Stimulated activated CD8-positive, alpha-beta memory T cell treated with anti-CD3 and anti-CD28 coated beads, Interleukin-7, amount 100 ng/mL, for 48 hours (primary cell): ENCODE measurements around the gene EGR2.

Experiments
- DNase-seq, 2 donors: peaks; one replicate each; pipeline ENCODE4 v3.0.0-alpha.2; 2020; ENCODE audit warnings: low read depth in 1 of 2; ENCODE audit errors: extremely low read depth in 1 of 2

EGR2 gene

DNA sequence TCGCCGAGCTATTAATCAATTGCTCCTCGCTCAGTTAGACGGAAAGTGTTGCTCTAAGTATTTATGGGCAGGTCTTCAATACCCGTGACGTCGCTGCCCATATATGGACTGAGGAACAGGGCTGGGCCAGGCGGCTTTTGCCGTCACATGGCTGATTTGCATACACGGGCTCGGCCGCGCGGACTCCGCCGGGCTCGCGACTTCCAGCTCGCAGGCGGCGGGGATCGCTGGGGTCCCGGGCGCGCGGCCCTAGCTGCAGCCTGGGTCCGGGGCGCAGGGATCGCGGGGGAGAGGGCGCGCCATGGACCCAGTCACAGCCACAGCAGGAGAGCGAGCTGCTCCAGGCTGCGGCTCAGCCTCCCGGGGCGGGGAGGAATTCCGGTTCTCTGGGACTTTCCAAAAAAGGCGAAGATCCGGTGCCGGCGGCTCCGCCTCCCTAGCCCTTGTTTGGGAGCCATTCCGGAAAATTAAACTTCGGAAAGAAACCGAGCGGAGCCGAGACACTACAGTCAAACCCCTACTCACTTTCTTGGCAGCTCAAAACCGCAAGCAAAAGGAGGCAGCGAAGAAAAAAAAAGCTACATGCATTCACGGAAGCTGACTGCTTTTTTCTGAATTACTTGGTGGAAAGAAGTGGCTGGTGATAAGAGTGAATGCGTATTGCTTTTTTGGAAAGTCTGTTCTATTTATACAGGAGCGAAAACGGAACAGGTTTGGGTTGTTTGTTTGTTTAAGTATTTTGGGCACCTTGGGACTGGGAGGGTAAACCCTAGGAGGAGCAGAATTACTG, at the start of gene EGR2:
EGR2 (minus strand) TSS at position 36 of the 790 bp plus-strand sequence. CDS start 337 bp downstream, outside the sequence.
- DNase-seq, result peak; percentile 84 to 92

DNA sequence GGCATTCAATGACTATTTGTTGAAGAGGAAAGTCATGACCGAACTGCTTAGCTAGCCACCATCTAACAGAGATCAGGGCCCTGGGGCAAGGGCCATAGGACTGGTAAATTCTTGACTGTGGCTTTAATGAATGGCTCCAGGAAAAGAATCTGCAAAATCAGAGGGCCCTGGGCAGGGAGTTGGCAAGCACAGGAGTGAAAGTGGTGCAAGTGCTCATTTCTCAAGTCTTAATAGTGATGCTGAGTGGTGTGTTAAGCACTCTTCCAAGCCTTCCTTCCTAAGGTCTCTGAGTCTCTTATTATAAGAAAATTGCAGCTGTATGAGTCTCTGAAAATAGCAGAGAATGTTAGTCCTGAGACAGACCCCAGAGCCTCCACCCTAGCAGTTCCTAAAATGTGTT, 46.3 kb upstream of the EGR2 start:
- DNase-seq, result no peak

DNA sequence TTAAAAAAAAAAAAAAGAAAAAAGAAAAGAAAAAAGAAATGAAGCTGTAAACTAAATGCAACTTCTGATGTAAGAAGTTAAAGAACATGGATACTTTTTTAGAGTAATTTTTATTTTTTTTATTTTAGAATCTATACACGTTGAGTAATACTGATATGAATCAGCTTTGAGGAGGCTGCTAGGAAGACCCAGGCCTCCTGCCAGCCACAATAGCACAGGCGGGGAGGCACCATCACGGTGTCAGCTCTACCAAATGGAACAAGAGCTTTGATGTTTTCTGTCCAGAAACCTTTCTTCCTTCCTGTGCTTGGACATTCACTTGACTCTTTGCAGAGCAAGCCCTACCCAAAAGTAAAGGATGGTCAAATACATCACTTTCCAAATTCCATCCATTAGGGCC, 45.3 kb upstream of the EGR2 start:
- DNase-seq, result no peak

DNA sequence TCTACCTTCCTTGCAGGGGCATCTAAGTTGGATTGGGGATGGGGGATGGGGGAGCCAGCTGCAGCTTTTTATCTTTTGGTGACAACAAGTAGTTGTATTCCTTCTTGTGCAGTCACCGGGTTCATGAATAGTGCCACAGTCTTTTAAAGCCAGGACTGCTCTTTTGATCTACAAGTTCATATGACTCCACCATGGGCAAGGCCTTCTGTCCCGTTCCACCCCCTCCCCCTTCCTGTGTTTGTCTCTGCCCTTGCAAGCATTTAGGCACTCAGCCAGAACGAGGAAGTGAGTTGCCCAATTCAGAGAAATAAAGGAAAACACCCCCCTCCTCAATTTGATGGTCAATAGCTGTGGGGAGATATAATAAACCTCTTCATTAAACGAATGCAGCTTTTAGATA, 44.8 kb upstream of the EGR2 start:
- no peak for DNase-seq

DNA sequence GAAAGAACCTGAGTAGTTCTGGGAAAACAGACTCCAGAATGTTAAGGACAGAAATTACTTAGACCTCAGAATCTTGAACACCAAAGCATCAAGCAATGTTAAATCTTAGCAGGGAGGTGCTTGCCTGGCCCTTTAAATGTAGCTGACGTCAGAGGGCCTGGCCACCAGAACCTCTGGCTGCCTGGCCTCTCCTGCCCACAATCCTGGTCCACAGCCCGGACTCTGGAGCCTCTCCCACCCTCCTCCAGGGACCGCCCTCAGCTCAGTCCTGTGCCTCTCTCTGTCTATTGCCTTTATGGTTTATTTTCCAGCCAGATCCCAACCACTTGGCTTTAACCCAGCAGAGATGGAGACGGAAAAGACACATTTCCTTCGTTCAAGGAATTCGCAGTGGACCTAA, 42.2 kb upstream of the EGR2 start:
- DNase-seq, result no peak

DNA sequence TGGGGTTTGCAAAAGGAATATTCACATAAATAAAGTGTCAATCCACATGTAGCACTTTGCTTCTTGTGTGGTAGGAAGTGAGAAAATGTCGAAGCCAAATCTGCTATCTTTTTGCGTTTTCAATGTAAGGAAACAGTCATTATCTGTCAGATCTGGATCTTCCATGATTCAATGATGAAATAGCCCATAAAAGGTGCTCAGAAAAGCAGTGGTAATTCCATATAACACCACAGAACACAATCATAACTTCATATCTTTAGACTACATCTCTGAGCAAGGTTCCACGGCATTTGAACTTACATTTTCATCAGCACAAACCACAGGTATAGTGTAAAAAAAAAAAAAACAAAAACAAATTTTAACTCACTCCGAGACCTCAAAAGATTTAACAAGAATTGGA, 39.9 kb upstream of the EGR2 start:
- DNase-seq, result no peak

DNA sequence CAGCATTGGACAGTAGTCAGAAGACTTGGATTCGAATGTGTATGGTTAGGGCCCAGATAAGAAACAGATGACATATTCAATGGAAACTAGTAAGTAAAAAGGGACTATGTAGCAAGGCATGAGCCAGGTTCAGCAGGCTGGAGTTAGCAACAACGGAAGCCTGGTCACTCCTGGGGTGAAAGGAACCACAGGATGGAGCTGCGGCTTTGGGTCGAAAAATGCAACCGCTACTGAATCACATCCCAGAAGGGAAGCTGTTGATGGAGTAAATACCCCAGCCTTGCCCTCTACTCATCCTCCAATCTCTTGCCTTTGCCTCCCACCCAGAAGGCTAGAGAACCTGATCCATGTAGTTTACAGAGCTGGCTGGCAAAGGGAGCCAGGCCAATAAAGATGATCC, 37.5 kb upstream of the EGR2 start:
- DNase-seq, result peak; percentile 54 to 74

DNA sequence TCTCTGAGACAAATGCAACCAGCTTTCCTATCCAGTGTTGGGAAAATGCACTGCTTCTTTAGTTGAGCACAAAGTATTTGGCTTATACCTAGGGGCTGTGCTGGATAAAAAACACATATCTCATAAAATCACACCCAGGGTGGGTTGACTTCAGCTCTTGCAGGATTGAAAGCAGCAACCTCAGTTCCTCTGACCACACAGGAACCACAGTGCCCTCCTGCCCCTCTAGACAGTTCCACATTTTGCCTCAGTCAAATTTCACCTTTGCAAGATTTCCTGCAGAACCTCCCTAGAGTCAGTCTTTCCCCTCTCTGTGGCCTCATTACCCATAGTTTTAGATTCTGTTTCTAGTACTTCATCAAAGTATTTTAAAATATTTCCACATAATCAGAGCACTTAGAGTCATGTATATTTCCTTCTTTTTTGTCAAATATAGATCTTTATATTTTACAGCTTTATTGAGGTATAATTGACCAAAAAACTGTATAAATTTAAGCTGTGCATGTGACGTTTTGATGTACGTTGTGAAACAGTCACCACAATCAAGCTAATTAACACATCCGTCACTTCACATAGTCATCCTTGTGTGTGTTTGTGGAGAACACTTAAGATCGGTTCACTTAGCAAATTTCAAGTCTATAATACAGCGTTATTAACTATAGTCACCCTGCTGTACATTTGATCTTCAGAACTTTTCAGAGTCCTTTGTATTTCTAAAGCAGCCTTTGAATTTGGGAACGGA, 37.0 kb upstream of the EGR2 start:
- DNase-seq, result peak; percentile 37 to 72

DNA sequence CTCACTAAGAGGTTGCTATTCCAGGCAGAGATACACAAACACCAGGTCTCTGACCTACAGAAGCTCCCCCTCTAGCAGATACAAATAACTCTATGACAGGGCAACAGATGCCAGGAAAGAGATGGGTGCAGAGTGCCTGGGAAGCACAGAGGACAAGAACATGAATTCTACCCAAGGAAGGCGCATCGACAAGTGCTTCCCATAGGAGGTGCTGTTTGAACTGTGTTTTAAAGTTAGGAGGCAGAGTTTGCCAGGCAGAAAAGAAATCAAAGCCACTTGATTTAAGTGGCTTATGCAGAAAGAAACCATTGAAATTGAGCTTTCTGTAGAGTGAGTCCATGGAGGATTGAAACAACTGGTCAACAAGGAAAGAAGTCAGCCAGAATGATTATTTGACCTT, 35.3 kb upstream of the EGR2 start:
- no peak for DNase-seq

GRCh38 chr10:62850646-62851045, 34.5 kb upstream of the EGR2 start:
- no peak for DNase-seq

DNA sequence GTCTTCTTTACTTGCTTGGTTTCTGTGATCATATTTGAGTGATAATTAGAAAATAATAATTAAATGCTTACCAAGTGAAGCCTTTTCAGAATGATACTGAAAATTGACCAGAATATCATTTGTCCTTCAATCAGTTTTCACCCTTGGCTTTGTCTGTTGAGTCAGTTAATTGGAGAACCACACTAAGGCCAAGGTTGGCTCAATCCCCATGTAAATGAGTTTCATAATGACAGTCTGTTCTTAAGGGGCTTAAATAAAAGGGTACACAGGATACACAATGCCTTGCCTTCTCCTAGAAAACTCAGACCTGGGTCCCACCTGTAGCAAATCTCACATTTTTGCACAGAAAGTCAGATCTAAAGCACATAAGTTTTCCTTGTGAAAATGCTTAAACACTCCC, 31.3 kb upstream of the EGR2 start:
- no peak for DNase-seq

DNA sequence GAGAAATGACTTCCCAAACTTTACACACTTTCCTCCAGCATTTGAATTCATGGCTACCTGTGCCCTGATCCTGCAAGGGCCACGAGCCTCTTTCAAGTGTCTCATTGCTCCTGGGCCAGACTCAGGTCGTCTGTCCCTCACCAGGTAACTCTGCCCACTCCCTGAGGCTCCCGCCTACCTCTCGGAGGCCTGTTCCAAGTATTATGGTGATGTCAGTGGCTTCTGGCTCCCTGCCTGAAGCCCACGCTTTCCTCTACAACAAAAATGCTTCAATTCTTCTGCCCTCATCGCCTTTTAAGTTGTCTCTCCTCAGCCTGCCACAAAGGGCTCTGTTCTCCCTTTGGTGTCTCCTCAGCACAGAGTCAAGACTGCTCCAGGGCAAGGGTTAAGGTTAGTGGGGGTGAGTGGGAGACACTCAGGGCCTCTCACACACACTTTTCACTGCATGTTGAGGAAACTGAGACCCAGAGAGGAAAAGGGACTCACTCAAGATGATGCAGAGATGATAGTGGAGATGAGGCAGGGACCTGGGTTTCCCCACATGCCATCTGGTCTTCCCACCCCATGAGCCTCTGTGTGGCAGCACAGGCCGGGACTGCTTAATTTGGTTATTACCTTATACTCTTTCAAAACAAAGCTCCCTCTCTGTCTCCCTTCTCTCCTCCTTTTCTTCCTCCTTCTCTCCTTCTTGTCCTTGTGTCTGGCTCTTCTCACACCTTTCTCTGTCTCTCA, 28.3 kb upstream of the EGR2 start:
- DNase-seq, result peak in 1 of 2 donors; percentile 30

DNA sequence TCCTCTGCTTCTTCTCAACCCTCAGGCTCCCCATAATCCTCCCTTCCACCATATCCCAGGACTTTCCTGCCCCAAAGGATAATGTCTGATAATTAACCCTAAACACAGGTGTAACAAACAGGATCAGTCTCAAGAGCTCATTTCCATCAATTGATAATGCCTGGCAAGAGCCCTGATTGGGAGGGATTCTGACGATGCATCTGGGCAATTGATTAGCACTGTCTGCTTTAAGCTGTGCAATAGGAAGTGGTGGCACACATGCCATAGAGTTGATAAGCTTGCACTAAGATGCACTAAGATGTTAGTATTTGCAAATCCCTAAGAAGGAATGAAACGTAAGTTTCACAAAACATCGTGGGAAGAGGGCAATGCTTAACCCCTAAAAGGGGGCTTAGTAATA, 27.4 kb upstream of the EGR2 start:
- DNase-seq, result no peak

DNA sequence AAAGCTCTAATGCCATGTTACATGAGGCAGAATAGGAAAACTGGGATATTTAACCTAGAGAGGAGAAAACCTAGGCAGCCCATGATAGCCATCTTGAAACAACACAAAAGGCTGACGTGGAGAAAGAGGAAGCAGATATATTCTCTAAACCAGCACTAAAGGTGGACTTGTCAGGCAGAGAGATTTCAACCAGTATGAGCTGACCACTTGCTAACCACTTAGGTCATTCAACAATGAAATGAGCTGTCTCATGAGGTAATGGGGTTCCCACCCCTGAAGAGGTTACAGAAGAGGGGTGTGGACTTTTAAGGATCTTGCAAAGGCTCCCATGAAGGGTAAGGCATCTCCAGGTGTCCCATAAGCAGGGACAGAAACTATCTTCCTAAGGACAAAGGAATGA, 26.8 kb upstream of the EGR2 start:
- DNase-seq, result no peak

DNA sequence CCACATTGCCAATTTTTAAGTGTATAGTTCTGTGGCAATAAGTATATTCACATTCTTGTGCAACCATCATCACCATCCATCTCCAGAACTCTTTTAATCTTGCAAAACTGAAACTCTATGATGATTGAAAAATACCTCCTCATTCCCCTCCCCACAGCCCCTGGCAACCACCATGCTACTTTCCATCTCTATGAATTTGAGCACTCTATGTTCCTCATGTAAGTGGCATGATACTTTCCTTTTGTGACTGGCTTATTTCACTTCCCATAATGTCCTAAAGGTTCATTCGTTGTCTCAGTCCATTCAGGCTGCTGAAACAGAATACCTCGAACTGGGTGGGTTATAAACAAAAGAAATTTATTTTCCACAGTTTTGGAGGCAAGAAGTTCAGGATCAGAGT, 23.4 kb upstream of the EGR2 start:
- DNase-seq, result no peak

DNA sequence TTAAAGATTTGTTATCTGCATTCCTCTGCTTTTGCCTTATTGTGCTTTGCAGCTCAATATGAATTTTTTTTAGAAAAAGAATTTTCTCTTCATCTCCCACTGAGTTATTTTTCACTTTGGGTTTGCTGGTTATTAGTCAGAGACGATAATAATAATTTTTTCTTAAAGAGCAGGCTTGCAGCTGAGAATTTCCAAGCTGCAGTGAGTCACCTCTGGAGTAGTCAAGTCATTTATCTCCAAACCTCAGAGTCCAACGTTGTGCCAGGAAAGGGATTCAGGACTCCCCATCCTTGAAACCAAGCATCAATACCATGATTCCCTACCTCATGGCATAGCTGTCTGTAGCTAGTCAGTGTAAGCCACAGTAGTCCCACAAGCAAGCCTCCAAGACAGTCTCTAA, 15.2 kb upstream of the EGR2 start:
- DNase-seq, result no peak

- DNase-seq, result no peak
Measured at GRCh38 chr10:62830679-62831078, 14.5 kb upstream of the EGR2 start.

- no peak for DNase-seq
Measured at GRCh38 chr10:62829622-62830021, 13.5 kb upstream of the EGR2 start.

DNA sequence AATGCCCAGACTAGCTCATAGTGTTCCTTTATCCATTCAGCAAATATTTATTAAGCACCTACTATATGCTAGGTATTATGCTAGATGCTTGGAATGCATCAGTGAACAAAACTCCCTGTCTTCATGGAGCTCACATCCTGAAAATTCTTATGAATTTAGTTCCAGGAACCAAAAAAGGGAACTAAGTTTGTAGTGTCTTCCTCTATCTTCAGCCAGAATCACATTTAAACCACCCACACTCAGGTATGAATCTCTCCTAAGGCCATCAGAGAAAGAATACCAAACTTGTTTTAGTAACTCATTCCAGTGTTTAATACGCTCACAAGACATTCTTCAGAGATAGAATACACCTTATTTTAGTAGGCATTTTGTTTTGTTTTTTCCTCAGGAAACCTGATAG, 10.1 kb upstream of the EGR2 start:
- no peak for DNase-seq

DNA sequence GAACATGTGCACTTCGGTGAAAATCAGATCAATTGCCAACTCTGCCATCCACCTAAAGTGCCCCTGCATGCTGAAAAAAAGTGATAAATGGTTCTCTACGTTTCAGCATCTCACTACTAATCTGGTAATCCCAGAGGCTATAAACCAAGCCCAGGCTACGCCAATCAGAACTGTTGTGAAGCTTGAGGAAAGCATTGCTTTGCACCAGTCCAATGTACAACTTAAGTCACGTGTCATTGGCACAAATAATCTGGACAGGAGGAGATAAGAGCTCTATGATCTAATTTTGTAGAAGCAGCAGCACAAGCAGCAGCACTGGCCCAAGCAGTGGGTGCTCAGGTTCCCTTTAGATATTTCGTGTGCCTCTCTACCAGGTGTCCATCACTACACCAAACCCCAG, 4.4 kb upstream of the EGR2 start:
- DNase-seq, result no peak

GRCh38 chr10:62819141-62819920, 3.2 kb upstream of the EGR2 start:
- no peak for DNase-seq
